Stimulated activated CD4-positive, alpha-beta T cell treated with anti-CD3 and anti-CD28 coated beads, Interleukin-1b, Interleukin-23, amount 100 ng/mL, for 48 hours (primary cell): ENCODE results near the gene ATL2.
"Not testable (repeated sequence)": the region's sequence is repeated elsewhere in the genome, so short reads cannot be mapped to it uniquely, and the experiment has no call there.

ENCODE experiments used
- DNase-seq: peaks from one replicate; pipeline ENCODE4 v3.0.0-alpha.2; 2020

Gene ATL2

GRCh38 chr2:38268691-38269327, 108.3 kb downstream of the ATL2 start:
- DNase-seq: no peak

- DNase-seq: no peak
Measured at GRCh38 chr2:38268001-38268400, 109.1 kb downstream of the ATL2 start.

- no peak for DNase-seq
Measured at GRCh38 chr2:38267270-38267925, 109.7 kb downstream of the ATL2 start.

- DNase-seq: no peak
Measured at GRCh38 chr2:38266382-38267061, 110.6 kb downstream of the ATL2 start.

- DNase-seq: no peak
Measured at GRCh38 chr2:38265461-38265860, 111.6 kb downstream of the ATL2 start.

GRCh38 chr2:38264396-38265221, 112.5 kb downstream of the ATL2 start:
- no peak for DNase-seq

GRCh38 chr2:38263293-38263692, 113.8 kb downstream of the ATL2 start:
- no peak for DNase-seq

DNA sequence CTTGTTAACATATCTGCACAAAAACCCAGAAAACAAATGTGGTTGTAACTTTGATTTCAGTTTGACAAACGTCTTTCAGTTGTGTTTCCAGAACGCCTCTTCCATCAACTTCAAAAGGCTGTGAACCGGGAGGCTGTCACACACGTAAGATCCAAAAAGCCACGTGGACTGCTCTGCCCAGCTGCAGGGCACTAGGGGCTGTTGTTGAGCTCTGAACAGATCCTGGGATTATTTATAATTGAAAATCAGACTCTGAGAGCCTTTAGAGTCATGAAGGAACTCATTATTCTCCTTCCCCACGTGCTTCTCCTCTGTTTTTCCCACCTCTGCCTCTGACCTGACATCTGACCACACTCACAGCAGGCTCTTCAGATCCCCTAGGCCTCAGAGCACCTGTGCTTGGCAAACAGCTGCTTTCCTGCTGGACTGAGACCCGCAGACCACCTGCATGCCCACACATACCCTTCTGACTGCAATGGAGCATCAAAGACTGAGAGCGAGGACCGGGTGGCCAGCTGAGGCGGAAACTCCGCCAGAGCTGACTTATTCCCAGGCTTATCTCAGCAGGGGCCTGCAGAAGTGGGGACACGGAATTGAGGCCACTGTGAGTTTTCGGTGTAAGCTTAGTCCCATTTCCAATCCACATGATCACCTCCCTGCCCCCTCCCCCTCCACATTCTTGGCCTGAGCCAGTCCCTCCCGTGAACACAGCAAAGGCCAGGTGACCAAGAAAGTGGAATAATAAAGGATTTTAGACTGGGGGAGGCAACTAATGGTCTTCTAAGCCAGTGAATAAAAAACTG, 114.8 kb downstream of the ATL2 start:
- peak; percentile 44 for DNase-seq

- no peak for DNase-seq
Measured at GRCh38 chr2:38261569-38262068, 115.5 kb downstream of the ATL2 start.

GRCh38 chr2:38260972-38261371, 116.1 kb downstream of the ATL2 start:
- DNase-seq: no peak

- no peak for DNase-seq
Measured at GRCh38 chr2:38260469-38260868, 116.6 kb downstream of the ATL2 start.

DNA sequence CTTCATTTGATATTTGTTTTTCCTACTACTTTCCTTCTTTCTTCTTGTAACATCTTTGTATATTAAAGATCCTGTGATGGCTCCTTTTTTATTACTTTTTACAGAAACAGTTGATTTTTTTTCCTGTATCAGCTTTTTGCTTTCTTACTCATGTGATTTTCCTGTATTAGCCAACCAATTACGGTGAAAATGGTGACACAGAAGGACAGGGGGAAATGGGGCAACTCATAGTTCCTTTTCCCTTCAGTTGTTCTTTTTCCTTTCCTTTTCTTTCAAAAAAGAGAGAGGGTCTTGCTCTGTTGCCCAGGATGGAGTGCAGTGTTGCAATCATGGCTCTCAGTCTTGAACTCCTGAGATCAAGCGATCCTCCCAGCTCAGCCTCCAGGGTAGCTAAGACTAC, 117.8 kb downstream of the ATL2 start:
- no peak for DNase-seq

DNA sequence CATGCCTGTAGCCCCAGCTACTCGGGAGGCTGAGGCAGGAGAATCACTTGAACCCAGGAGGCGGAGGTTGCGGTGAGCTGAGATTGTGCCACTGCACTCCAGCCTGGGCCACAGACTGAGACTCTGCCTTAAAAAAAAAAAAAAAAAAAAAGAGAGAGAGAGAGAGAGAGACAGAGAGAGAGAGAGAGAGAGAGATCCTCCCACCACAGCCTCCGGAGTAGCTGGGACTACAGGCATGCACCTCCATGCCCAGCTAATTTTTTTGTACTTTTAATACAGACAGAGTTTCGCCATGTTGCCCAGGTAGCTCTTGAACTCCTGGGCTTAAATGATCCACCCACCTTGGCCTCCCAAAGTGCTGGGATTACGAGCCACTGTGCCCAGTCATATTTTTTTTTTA, 119.4 kb downstream of the ATL2 start:
- not testable (repeated sequence) for DNase-seq

- no peak for DNase-seq
Measured at GRCh38 chr2:38256610-38257009, 120.5 kb downstream of the ATL2 start.

- no peak for DNase-seq
Measured at GRCh38 chr2:38255211-38255610, 121.9 kb downstream of the ATL2 start.

- no peak for DNase-seq
Measured at GRCh38 chr2:38254796-38255195, 122.3 kb downstream of the ATL2 start.

- no peak for DNase-seq
Measured at GRCh38 chr2:38251940-38252339, 125.1 kb downstream of the ATL2 start.

DNA sequence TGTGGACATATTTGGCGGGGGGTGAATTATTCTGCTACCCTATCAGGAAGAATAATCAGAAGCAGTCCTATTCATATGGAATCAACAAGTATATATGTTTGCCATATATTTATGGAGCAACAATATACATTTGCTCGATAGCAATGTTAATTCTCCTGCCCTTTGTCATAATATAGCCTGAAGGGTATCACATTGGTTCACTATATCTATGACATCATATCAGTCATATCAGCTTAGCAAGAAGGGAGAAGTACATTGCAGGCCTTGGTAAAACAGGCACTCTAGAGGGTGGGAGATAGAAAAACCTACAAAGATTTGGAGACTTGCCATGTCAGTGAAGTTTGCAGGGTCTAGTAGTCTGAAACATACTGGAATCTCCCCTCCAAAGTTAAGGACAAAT, 128.4 kb downstream of the ATL2 start:
- DNase-seq: no peak

GRCh38 chr2:38248255-38248654, 128.8 kb downstream of the ATL2 start:
- no peak for DNase-seq

DNA sequence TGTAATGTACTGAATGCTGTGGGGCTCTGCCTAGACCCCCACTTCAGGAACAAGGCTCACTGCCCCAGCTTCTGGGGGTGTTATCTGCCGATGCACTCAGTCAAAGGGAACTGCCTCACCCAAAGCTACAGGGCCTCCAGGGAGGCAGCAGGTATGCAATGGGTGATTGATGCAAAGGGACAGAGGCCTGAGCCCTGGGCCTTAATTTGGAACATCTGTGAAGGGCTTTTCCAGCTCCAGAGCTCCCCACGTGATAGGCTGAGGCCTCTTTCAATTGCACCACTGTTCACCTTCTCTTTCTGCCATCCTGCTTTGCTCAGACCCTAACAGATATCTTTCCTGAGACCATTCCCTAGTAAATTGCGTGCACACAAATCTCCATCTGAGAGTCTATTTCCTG, 131.0 kb downstream of the ATL2 start:
- DNase-seq: no peak

GRCh38 chr2:38245114-38245641, 131.9 kb downstream of the ATL2 start:
- no peak for DNase-seq

- DNase-seq: no peak
Measured at GRCh38 chr2:38244301-38244700, 132.8 kb downstream of the ATL2 start.
